HepG2 (cell line): ENCODE results near the gene SBNO1. TPM values are rescaled to one million over a fixed set of nuclear protein-coding genes. Genes with fewer than 3 reads are reported as not detected.
A peak's percentile ranks its signal among the peaks of the same experiment; 100 is the strongest.

Experiments used
- AGO2 ChIP-seq: fragments of 200-400 bp; formaldehyde crosslinking; optimal IDR thresholded peaks from 2 replicates; pipeline ENCODE3; 2017; ENCODE audit warnings: mild to moderate bottlenecking, low read depth, low read length, moderate library complexity
- ARID5B ChIP-seq: IDR thresholded peaks from 2 replicates; pipeline ENCODE4 v1.4.0; 2020; ENCODE audit warnings: mild to moderate bottlenecking, missing genetic modification reagents
- ARNTL ChIP-seq: sonication (generic); formaldehyde crosslinking; IDR thresholded peaks from 2 replicates; pipeline ENCODE4 v1.4.0; 2020; ENCODE audit warnings: mild to moderate bottlenecking, missing genetic modification reagents
- ATF6 ChIP-seq: sonication (generic); formaldehyde crosslinking; conservative IDR thresholded peaks from 2 replicates; pipeline ENCODE4 v1.4.0; 2020; ENCODE audit warnings: missing genetic modification reagents
- IRF9 ChIP-seq: sonication (generic); formaldehyde crosslinking; IDR thresholded peaks from 2 replicates; pipeline ENCODE4 v1.8.0; 2022; ENCODE audit warnings: missing genetic modification reagents, mild to moderate bottlenecking, borderline replicate concordance
- KMT2A ChIP-seq: sonication (generic); formaldehyde crosslinking; IDR thresholded peaks from 2 replicates; pipeline ENCODE4 v1.4.0; 2020; ENCODE audit warnings: missing genetic modification reagents
- NAIF1 ChIP-seq: sonication (generic); formaldehyde crosslinking; IDR thresholded peaks from 2 replicates; pipeline ENCODE4 v1.5.0; 2020; ENCODE audit warnings: mild to moderate bottlenecking, missing genetic modification reagents, borderline replicate concordance
- RARG ChIP-seq: sonication (generic); formaldehyde crosslinking; IDR thresholded peaks from 2 replicates; pipeline ENCODE4 v1.4.0; 2020; ENCODE audit warnings: low read depth, mild to moderate bottlenecking, missing genetic modification reagents
- ZBTB25 ChIP-seq: IDR thresholded peaks from 2 replicates; pipeline ENCODE4 v1.6.1; 2018; ENCODE audit warnings: missing genetic modification reagents
- ZNF577 ChIP-seq: sonication (generic); formaldehyde crosslinking; IDR thresholded peaks from 2 replicates; pipeline ENCODE4 v1.4.0; 2020; ENCODE audit warnings: mild to moderate bottlenecking, low read depth, missing genetic modification reagents, borderline replicate concordance
- ZNF782 ChIP-seq: sonication (generic); formaldehyde crosslinking; IDR thresholded peaks from 2 replicates; pipeline ENCODE4 v1.4.0; 2020; ENCODE audit warnings: missing genetic modification reagents, mild to moderate bottlenecking, borderline replicate concordance
- polyA plus RNA-seq, 8 experiments: library from polyadenylated mRNA; depleted of rRNA in 3 of 8; stranded (reverse) in 7 of 8; unstranded in 1 of 8; fragments of >200 nt; fragmentation: Illumina TruSeq in 4 of 8; extraction: Trizol in 4 of 8; gene quantifications; 2 replicates each; pipeline versions ENCODE4 v1.2.1 to v1.2.3, GENCODE V29; 2011 to 2016; ENCODE audit warnings: low read depth in 4 of 8, missing spikeins in 1 of 8, mixed read lengths in 1 of 8; ENCODE audit not compliant: insufficient read depth in 1 of 8
- total RNA-seq, 5 experiments: library from RNA; depleted of rRNA; stranded (reverse); fragments of >200 nt; fragmentation: Illumina TruSeq; extraction: Trizol; gene quantifications; 2 replicates each; pipeline ENCODE4 v1.2.3, GENCODE V29; 2016; ENCODE audit warnings: low read depth in 1 of 5
- TF ChIP-seq, protein P1 (sequence below): IDR thresholded peaks from 2 replicates; pipeline ENCODE4 v1.6.1; 2016; ENCODE audit warnings: missing biosample characterization, missing genetic modification reagents, low read depth
- TF ChIP-seq, protein P2 (sequence below): sonication (generic); formaldehyde crosslinking; IDR thresholded peaks from 2 replicates; pipeline ENCODE4 v1.4.0; 2020; ENCODE audit warnings: missing genetic modification reagents, borderline replicate concordance

SBNO1 gene
- total and polyA plus RNA-seq, 2 of the 13 experiments (the other 11 are each of a cell fraction or from before 2014, with no cell fraction given) = 10.9 to 40.2 TPM

DNA sequence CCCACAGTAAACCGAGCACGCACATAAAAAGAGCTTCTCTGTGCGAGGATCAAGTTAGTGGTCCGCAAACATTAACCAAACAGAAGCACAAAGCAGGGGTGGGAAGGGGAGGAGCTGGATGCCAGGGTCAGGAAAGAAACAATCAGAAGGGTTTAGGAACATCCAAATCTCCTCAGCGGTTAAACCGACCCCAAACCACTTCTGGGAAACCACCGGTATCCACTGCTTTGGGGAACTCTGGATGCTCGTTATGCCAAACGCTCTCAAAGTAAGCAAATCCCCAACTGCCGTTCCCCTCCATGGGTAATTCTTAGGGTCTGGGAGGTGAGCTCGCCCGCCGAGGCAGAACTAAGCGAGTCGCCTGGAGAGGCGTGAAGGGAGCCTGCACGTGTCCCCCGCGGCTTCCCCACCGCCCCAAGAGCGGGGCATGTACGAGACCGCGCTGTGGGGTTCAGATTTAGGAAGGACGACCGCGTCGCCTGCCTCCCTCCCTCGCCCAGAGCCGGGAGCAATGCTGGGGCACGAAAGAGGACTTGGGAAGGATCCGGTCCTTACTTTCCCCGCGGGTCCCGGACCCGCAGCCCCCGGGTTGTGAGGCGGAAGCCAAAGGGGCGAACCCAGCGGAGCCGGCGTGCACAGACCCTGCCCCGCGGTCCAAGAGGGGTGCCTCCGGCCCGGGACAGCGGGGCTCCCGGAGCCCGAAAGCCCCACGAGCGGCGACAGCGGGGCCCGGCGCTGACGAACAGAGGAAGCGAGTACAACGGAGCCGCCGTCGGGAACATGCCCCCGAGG is 711 bp downstream of the SBNO1 start (continued):
- no peak for TF ChIP-seq ZBTB25
- 0 out of 2 replicates have a peak, but pooled peaks have one; percentile 27 for TF ChIP-seq KMT2A (CRISPR knock-in tag)
- TF ChIP-seq, protein P1, sequence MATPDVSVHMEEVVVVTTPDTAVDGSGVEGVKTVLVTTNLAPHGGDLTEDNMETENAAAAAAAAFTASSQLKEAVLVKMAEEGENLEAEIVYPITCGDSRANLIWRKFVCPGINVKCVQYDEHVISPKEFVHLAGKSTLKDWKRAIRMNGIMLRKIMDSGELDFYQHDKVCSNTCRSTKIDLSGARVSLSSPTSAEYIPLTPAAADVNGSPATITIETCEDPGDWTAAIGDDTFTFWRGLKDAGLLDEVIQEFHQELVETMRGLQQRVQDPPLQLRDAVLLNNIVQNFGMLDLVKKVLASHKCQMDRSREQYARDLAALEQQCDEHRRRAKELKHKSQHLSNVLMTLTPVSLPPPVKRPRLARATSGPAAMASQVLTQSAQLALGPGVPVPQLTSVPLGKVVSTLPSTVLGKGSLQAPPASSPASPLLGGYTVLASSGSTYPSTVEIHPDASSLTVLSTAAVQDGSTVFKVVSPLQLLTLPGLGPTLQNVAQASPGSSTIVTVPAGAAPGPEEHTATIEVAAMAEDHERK (CRISPR knock-in tag) = no peak
- no peak for TF ChIP-seq IRF9 (CRISPR knock-in tag)
- no peak for TF ChIP-seq ATF6 (CRISPR knock-in tag)
- no peak for TF ChIP-seq NAIF1
- TF ChIP-seq ZNF782 = no peak
- no peak for TF ChIP-seq RARG (CRISPR knock-in tag)
- TF ChIP-seq ZNF577 (CRISPR knock-in tag) = no peak
- TF ChIP-seq ARID5B (CRISPR knock-in tag) = peak; percentile 35; the same call in 1 of the 2 replicates
- TF ChIP-seq, protein P2, sequence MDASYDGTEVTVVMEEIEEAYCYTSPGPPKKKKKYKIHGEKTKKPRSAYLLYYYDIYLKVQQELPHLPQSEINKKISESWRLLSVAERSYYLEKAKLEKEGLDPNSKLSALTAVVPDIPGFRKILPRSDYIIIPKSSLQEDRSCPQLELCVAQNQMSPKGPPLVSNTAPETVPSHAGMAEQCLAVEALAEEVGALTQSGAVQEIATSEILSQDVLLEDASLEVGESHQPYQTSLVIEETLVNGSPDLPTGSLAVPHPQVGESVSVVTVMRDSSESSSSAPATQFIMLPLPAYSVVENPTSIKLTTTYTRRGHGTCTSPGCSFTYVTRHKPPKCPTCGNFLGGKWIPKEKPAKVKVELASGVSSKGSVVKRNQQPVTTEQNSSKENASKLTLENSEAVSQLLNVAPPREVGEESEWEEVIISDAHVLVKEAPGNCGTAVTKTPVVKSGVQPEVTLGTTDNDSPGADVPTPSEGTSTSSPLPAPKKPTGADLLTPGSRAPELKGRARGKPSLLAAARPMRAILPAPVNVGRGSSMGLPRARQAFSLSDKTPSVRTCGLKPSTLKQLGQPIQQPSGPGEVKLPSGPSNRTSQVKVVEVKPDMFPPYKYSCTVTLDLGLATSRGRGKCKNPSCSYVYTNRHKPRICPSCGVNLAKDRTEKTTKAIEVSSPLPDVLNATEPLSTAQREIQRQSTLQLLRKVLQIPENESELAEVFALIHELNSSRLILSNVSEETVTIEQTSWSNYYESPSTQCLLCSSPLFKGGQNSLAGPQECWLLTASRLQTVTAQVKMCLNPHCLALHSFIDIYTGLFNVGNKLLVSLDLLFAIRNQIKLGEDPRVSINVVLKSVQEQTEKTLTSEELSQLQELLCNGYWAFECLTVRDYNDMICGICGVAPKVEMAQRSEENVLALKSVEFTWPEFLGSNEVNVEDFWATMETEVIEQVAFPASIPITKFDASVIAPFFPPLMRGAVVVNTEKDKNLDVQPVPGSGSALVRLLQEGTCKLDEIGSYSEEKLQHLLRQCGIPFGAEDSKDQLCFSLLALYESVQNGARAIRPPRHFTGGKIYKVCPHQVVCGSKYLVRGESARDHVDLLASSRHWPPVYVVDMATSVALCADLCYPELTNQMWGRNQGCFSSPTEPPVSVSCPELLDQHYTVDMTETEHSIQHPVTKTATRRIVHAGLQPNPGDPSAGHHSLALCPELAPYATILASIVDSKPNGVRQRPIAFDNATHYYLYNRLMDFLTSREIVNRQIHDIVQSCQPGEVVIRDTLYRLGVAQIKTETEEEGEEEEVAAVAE (CRISPR knock-in tag) = 0 out of 2 replicates have a peak, but pooled peaks have one; percentile 4
- peak; percentile 84 for TF ChIP-seq AGO2
- no peak for TF ChIP-seq ARNTL (CRISPR knock-in tag)
